COR-L47 (cell line): ENCODE results near the gene ADAMTS1.

ENCODE experiments used
- DNase-seq: peaks from one replicate; lab custom pipeline; 2025; lab: John Stamatoyannopoulos, UW

Gene ADAMTS1

DNA sequence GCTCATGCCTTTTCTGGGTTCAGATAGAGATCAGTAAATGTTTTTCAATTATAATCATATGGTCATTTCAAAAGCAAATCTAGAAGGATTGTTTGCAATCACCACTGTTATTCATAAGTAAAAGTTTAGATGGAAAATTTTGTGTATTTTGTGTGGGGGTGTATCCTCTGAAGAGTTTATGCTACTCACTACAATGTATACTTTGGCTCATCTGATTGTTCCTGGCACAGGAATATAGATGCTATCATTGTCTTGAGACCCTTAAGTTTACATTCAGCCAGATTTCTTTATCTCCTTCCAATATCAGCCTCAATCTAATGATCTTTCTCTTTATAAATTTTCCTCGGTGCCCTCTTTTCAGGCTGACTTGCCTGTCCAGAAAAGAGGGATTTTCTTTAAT lies 33.0 kb downstream of the ADAMTS1 start:
- no peak for DNase-seq

DNA sequence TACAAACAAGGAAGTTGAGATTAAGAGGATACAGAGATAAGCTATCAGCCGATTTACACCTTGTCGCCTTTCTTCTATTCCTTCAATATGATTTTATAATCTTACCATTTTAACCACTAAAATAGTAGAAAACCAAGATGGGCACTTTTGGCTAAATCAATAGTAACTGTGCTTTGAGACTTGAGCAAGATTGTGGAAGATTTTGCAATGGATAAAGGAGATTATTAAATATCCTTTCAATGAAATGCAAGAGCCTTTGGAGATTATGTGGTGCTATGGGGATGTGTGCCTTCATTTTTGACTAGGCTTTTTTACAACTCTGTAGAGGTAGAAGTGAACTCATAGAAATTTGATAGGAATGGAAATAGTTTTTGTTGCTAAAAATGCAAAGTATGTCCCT lies 33.7 kb downstream of the ADAMTS1 start:
- no peak for DNase-seq

DNA sequence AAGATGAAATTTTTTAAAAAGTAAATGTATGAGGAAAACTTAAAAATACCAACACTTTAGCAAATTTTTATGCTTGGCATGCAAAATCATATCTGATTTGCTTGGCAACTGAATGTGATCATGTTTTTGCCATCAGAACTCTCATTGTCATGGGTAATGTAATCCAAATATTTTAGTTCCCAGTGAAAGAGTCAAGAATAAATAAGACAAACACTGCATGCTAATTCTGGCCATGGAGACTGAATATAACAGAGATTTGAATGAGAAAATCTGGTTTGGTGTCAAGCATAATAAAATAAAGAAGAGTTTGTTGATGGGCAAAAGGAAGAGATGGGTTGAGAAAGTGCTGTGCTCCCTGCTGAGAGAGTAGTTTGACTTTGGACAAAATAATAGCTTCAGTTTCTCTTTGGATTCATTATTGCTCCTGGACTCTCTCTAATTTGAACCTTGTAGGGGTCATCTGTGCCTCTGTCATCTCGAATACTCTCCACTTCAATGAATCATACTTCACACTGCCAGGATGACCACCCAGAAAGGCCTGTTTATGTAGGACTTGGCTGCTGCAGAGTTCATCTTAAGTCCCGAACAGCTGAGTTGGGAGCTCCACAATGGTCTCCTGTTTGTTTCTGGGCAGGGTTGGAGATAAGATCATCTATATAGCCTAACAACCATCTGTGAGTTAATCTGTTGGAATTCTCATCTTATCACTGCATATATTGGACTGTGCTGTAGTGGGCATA lies 34.4 kb downstream of the ADAMTS1 start:
- DNase-seq, result no peak

DNA sequence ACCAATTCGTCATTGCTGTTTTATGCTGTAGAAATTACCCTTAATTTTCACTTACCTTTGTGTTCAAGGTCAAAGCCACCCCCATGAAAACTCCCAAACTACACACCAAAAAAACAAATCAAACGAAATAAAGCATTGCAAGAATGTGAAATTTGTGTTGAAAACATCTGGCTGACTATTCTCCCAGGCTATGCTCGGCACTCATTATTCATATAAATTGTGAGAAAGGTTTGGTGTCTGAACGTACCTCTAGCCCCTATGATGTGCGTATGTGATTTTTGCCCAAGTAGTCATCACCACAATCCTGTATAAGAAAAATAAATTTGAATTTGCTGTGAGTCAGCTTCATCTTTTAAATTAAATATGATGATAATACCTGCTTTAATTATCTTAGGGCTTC lies 34.9 kb downstream of the ADAMTS1 start:
- no peak for DNase-seq

DNA sequence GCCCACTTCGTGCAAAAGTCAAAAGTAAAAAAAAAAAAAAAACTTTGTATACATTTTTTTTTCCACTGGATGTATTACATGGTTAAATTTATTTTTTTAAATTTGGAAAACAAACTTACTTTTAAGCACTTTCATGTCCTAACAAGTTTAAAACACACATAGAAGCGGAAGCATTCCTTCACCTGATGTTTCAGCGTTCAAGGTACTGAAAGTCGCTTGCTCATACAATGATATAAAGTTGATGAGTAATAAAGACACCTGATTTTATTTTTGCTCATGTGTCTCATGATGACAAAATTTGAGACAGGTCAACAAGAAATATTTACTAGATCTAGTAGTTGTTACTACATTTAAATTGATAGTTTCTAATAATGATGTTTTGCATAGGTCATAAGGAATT lies 35.5 kb downstream of the ADAMTS1 start:
- no peak for DNase-seq

DNA sequence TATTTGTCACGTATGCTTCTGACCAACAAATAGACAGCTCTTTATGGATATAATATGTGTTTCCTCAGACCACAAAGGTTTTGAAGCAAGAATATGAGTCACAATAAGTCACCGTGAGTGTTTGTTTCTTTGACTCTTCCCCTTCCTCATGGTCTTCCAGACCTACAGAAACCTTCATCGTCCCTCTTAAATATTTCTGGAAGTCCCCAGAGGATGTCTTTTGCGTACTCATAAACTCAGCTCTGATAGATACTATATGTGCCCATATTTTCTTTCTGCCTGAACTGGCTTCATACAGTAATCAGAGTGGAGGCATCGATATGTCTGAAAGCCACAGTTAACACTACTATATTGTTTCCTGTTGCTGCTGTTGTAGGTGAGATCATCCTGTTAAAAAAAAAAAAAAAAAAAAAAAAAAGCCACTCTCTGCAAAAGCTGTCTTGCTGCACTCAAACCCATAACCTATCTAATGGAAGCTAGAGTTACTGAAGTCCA lies 38.4 kb downstream of the ADAMTS1 start:
- no peak for DNase-seq

DNA sequence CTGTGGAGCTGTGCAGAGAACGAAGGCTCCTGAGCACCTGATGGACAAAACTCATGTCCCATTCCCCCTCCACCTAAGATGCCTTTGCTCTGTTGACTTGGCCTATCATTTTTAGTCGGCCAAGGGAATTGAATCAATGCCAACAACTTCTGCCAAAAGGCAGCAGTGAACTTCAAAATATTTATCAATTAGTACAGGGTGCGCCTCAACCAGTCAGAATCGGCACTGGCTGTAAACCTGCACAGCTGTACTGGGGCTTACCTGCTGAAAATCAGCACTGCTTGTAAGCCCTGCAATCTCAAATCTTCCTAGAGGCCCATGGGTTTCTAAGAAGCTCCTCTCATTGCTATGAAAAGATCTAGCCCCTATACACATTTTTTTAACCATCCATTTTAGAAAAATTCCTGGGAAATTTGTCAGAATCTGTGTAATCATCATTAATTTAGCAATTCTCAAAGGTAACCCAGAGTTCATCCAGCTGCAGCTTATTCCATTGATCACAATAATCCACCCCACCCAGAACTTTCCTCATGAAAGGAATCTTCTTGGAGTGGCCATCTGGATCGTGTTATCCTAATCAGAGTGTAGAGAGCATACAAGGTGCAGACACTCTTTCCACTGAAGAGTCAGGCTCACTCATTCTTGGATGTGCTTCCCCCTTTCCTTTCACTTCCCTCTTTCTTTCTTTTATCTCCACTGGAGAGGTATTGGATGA lies 40.2 kb downstream of the ADAMTS1 start:
- no peak for DNase-seq

DNA sequence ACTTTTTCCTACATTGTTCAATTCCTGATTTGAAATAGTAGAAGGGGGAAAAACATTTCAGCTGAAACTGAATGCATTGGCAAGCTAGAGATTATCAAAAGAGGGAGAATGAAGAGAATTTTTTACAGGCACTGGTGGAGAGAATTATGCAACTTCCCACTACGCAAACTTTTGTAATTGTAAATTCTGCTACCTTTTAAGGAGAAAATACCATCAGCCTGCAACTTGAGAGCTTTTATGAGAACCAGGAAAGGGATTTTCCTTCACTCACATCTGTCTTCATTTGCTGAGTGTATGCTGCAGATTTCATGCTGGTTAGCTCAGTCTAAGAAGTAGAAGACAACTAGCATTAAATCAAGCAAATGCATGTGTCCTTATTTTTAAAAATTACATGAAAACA lies 43.7 kb downstream of the ADAMTS1 start:
- DNase-seq, result no peak

DNA sequence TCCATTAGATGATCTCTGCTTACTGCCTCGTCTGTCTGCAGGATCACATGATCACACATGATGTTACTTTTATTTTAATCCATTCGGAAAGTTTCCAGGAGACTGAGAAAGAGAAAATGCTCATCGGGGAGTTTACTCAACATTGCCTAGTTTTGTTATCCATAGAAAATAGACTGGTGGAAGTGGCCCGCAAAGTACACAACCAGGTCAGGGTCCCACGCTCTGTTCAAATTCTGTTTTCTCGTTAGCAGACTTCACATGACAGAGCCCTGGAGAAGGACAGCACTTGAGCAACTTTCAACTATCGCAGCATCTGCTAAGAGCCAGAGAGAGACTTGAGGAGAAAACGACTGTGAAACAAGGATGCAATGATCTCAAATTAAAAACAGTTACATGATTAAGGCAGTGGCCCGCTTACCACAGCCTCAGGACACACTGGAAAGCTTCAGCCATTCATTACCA lies 44.2 kb downstream of the ADAMTS1 start:
- DNase-seq, result no peak

DNA sequence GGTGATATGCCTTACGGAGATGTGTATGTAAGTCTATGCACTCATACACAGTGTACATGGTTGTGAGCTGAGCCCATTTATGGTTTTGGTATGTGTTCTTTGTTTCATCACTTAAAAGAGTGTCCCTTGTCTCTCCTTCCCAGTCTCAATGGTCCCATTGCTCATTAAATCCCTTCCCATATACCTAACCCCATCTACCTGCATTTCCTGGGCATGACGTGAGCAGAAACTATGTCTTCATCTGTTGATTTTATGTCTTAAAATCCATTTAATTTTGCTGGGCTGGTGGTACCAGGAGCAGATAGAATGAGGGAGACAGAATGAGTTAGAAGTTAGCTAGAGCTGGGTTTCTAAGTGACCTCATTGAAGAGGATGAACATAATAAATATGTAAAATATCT lies 44.8 kb downstream of the ADAMTS1 start:
- DNase-seq, result no peak

DNA sequence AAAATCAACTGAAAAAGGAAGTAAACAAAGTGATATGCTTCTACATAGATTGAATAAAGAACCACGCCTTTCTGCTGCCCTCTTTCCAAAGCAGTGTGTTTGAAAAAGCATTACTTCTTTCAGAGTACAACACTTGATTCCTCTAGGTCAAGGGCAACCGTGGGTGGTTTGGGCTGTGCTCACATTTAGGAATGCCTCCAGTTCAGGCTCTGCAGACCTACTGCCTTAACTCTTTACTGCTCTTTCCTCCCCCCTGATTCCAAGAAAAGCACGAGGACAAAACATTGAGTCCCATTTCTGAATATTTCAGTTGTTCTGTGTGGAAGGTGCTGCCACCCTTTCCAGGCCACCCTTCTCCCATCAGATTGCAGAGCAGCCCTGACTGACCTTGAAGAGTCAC lies 45.2 kb downstream of the ADAMTS1 start:
- DNase-seq, result no peak

DNA sequence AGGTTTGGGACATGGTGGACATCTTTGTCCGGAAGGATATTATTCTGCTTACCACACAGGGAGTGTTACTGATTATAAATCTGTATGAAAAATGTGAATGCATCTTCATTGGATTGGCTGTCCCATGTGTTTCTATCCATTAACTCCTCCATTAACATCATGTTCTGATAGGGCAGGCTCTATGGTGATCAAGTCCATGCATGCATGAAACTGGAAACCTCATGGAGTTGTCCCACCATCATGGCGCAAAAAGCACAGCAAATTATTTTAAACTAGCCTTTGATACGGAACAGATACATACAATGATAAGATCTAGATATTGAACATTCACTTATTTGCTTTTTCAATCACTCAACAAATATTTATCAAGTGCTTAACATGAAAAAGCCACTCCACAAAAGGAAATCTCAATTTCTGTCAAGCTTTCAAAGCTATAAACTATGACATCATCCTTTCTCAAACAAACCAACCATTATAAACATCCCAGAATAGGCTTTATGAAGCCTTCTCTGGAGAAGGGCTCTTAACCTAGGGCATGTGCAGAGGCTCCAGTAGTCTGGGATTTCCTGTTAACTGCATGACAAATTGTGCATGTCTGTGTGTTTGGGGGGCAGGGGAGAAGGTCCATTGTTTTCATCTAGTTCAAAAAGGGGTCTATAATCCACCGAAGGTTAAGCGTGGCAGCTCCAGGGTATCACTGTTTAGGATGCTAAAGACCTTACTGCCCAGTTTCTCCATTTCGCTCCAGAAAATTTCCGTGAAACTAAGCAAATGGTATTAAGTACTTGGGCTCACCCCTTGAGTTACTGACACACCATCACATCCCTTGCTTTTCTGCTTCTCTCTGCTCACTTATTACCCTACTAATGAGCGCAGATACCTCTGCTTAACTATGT lies 46.1 kb downstream of the ADAMTS1 start:
- peak; percentile 44 for DNase-seq

DNA sequence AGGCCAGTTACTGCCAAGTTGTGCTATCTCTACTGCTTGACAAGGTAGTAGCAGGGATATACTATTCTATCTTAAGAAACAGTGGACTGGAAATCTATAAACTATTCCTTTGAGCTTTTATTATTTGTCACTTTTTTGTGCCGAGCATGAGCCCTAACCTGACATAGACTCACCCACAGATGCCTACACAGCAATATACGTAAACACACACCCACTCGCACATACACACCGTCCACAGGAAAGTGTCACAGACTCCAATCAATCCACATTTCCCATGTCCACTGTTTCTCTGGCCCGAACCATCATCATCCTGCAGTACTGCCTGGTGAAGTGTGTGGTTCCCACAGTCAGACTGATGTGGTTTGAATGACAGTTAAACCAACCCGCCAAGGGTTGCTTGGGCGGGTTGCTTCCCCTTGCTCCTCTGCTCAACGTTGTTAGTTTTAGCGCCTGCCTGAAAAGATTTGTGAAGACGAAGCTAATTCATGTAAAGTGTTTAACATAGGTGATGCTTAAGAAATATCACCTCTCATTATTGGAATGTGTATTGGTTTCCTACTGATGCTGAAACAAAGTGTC lies 47.2 kb downstream of the ADAMTS1 start:
- no peak for DNase-seq

DNA sequence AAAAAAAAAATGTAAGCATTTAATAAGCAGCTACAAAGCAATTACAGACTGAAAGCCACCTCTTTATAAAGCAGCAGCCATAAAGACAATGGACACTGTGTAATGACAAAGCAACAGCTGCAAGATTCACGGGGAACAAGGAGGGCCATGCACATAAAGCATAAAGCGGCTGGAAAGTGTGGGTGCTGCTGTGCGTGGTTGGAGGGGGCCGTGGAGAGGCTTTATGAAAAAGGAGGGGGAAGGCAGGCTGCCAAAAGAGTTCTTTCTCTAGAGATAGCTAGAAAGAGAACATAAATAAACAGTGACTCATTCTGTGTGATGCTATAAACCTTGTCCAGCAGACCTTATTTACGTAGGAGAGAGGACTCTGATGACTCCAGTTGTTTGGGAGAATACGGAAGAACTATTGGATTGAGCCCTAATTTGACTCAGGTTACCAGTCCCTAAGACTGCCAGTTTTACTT lies 49.3 kb downstream of the ADAMTS1 start:
- peak; percentile 95 for DNase-seq

DNA sequence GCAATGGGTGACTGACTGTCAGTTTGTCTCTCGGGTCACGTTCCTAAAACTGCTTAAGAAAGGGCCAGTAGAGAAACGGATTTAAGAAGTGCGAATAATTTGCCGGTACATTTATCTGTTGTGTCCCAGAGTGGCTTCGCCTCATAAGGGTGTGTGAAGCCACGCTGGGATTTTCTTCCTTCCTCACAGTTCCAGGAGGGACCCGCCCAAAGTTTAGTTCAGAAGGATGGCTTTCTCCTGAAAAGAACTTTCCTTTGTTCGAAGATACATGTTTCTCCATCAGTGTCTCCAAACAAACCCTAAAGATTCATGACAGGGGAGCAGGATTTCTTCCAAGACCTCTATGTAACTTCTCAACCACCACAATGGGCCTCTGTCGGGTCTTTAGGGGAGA lies 49.8 kb downstream of the ADAMTS1 start:
- DNase-seq, result no peak

DNA sequence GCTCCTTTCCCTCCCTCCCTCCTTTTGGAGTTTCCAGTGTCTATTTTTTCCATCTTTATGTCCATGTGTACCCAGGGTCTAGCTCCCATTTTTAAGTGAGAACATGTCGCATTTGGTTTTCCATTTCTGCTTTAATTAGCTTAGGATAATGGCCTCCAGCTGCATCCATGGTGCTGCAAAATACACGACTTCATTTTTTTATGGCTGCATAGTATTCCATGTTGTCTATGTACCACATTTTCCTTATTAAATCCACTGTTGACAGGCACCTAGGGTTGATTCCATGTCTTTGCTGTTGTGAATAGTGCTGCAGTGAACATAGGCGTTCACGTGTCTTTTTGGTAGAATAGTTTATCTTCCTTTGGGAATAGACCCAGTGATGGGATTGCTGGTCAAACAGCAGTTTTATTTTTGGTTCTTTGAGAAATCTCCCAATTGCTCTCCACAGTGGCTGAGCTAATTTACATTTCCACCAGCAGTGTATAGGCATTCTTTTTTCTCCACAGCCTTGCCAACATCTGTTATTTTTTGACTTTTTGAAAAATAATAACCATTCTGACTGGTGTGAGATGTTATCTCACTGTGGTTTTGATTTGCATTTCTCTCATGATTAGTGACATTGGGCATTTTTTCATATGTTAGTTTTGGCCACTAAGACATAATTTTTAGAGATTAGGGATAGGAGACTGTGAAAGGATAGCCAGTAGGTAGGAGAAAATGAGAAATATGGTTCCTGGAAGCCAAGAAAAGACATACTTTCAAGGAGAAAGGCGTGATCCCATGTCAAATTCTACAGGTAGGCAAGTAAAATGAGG lies 50.4 kb downstream of the ADAMTS1 start:
- DNase-seq, result no peak

DNA sequence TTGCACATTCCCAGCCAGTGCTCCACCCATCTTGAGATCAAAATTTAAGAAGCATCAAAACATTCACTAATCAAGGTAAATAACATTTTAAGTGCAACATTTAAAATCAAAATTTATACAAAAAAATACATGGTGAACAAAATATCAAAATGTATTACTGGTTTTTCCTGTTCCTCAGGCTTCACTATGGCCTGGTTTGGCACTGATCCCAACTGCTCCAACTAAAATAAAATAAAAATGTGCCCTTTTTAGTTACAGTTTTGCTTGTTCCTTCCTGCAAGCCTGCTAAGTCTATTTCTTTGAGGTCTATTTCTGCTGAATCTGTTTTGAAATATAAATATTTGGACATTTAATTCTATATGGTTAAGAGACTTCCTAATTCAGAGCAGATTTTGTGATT lies 54.9 kb downstream of the ADAMTS1 start:
- no peak for DNase-seq

DNA sequence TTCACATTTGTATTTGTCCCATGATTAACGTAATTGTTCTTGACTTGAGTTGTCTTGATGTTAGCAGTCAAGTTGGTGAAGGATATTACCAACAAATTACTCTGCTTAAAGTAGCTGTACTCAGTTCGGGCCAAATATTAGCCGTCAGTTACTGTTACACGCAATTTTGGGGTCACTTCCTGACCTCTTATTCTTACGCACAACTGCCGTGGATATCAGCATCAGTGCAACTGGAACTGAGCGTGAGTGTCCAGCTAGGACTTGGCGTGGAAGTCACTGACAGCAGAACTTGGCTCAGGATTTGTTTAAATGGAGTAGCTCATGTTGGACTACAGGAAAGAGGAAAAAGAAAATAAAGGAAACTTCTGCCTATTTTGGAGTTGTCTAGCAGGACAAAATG lies 56.4 kb downstream of the ADAMTS1 start:
- no peak for DNase-seq
